Suppressor macrophage (primary cell): ENCODE data around the gene C9.
"Not testable (repeated sequence)": the region's sequence is repeated elsewhere in the genome, so short reads cannot be mapped to it uniquely, and the experiment has no call there.

Source experiments
- DNase-seq, 4 experiments: peaks; one replicate each; pipeline ENCODE4 v3.0.0-alpha.2; 2020 to 2022
- total RNA-seq, 17 experiments: gene quantifications; one replicate each; lab custom pipeline; 2026; ENCODE audit warnings: mixed read lengths in 6 of 17, inconsistent platforms in 3 of 17; lab: John Stamatoyannopoulos, UW

Gene C9
- total RNA-seq = 0.04 to 2.0 (median 0.45) reads per million in 17 experiments

DNA sequence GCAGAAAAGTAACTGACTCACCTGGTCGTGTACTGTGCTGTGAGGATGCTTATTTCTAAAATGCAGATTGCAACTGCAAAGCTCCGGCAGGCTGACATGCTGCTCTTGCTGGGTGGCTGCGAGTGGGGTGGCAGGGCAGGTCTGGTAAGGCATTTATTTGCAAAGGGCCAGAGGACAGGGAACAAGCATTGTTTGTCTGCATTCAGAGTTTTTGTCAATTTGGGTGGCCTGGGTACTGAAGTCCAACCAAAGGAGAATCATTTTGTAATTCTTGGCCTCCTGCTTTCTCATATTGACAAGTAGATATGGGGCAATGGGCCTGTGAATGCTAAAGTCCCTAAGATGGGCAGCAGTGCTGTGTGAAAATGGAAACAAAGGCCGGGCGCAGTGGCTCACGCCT, at the start of gene C9:
TSS of gene C9 (minus strand) at position 129 of the 400 bp plus-strand sequence. CDS start at position 98, 31 bp downstream.
- peak in 1 of 4 experiments; percentile 25 for DNase-seq

DNA sequence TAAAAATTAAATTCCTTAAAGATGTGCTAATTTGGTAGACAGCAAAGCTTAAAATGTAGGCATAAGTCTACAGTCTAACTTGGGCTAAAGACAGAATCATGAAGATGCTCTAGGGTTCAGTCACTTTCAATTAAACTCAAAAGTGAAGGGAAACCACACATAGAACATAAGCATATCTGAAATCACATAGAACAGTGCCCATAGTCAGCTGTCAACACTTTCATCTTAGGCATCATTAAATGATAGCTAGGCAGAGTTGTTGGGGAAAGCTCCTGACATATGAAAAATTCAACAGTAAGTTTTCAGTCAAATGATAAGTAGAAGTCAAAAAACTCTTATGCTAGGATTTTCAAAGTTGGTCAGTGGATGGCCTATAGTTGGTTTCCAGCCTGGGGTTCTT, 49.5 kb upstream of the C9 start:
- DNase-seq = peak in 1 of 4 experiments; percentile 3

DNA sequence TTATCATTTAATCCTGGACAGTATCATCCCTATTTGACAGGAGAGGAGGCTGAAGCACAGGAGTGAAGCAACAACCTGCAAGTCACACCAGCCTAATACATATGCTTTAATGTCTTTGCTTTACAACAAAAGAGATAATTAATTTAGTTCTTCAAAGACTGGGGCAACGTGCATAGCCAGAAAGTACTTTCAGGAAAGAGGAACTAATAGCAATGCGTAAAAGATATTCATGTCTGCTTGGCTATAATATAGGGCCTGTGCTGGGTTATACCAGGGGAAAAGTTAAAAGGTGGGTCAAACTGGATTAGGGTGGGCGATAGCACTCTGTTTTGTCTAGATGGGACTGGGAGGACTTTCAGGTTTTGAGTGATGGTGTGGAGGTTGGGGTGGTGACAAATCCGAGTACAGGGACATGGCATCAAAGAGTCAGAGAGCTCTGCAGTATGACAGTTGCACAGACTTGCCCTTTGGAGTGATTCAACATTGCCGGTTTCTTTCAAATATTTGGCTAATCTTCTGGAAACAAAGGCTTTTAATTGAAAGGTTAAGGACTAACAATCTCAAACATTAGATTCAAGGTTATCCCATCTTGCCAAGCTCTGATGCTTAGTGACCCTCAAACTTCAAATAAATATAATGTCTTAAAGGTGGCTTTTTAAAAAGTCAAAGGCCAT, 48.6 kb upstream of the C9 start:
- DNase-seq = peak in 2 of 4 experiments; percentile 12 to 43

GRCh38 chr5:39411985-39412384, 47.7 kb upstream of the C9 start:
- peak in 2 of 4 experiments; percentile 23 to 37 for DNase-seq

GRCh38 chr5:39411061-39411460, 46.8 kb upstream of the C9 start:
- DNase-seq = peak in 3 of 4 experiments; percentile 23 to 77 (median 76)

DNA sequence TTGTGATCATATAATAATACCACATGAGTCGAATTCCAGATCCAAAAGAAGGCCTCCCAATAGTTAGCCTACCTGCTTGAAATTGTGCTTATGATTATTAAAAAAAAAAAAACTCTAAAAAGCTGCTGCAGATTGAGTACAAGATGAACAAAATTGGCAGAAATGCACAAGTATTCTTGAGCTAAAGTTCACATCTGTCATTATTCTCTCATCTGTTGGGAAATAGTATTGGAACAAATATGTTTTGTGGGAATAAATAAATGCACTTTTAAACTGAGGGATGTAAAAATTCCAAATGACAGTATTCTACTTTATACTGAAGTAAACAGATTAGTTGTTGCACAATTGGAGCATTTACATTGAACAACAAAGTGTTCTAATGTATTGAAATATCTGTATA, 44.7 kb upstream of the C9 start:
- DNase-seq = no peak

GRCh38 chr5:39405083-39405843, 41.0 kb upstream of the C9 start:
- peak in 3 of 4 experiments; percentile 25 to 43 (median 39) for DNase-seq

GRCh38 chr5:39403761-39404160, 39.5 kb upstream of the C9 start:
- DNase-seq = not testable (repeated sequence)

- not testable (repeated sequence) for DNase-seq
These were observed 37.8 kb upstream of the C9 start for GRCh38 chr5:39402140-39402539.

- peak in 2 of 4 experiments; percentile 43 to 63 for DNase-seq
These were observed 36.7 kb upstream of the C9 start for GRCh38 chr5:39400713-39401578.

DNA sequence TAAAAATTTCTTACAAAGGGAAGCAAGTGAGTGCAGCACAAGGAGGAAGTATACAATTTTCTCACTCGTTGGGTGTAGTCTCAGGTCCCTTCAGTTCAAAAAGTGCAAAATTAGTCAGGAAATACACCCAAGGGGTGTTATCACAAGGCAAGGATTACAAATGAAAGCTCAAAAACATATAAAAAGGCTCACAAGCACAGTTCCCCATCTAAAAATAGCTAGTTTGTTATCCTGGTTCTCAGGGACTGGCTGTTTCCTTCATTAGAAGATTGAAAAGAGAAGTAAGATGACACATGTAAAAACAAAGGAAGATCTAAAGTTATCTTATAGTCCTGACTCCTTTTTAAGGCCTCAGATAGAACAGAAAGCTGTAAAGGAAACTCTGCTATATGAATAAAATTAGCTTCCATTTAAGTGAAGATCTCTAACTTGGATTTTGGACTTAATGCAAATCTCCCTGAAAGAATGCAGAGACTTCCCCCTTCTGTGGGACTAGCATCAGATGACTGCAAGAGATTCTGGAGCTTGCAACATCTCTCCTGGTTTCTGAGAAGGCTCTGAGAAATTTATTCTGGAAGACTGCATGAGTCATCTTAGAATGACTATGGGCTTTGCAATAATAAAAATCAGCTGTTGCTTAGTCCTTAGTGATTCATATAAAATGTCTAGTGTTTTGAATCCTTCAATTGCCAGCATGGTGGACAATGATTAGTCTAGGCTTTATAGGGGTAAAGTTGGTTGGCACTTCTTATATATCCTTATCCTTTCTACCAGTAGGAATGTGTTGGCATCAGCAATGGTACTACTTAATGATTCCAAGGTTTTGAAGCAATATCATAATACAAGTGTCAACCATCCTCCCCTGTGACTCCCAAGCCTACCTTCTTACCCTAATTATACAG, 35.1 kb upstream of the C9 start:
- peak; percentile 84 to 97 (median 90) for DNase-seq

GRCh38 chr5:39396843-39397242, 32.5 kb upstream of the C9 start:
- peak in 2 of 4 experiments; percentile 16 to 46 for DNase-seq

- DNase-seq = no peak
These were observed 31.2 kb upstream of the C9 start for GRCh38 chr5:39395521-39395920.

DNA sequence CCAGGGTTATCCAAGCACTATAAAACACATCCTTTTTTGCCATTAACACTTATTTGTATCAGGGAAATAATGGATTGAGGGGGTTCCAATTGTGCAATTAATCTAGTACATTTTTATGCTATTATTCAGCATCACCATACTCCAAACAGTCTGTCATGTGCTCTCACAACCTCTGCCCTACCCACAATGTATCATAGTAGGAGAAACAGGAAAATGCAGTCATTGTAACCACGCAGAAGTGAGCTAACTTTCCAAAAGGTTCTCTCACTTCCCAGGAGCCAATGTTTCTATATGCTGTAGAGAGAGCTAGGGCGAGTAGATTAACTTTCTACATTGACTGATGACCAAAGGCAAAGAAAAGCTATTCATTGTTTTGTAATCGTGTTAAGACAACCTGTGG, 30.7 kb upstream of the C9 start:
- peak; percentile 65 to 86 (median 76) for DNase-seq

DNA sequence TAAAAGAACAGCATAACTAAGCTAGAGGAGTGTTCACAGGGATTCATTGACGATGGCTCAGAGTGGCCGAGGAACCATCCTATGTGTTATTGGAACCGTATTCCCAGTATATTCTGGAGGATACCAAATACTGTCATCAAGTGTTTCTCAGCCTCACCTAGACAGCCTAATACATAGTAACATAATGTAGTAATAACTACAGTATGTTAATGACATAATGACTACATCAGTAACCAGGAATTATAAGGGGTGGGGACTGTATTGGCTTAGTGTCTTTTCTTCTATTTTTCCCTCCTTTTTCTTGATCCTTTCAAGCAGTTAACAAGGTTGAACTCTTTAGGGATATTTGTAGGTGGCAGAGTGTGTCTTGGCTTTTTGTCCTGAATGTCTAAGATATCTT, 26.6 kb upstream of the C9 start:
- no peak for DNase-seq

DNA sequence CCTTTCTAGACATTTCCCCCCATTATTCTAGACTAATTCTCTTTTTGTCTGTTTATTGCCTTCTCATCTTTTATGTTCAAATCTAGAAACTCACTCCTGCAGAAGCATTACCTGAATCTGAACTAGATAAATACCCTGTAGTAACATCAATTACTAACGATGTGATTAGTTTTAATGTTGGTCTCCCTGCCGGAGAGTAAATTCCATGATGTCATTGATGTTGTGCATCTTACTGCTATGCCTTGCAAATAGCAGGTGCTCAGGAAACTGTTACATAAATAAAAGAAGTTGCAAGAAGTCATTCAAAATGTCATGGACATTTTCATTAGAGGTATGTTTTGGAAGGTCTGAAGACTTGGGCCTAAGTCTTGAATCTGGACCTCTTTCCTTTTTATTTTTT, 23.0 kb upstream of the C9 start:
- no peak for DNase-seq

GRCh38 chr5:39384271-39384670, 20.0 kb upstream of the C9 start:
- DNase-seq = no peak

GRCh38 chr5:39381376-39381775, 17.1 kb upstream of the C9 start:
- DNase-seq = no peak

DNA sequence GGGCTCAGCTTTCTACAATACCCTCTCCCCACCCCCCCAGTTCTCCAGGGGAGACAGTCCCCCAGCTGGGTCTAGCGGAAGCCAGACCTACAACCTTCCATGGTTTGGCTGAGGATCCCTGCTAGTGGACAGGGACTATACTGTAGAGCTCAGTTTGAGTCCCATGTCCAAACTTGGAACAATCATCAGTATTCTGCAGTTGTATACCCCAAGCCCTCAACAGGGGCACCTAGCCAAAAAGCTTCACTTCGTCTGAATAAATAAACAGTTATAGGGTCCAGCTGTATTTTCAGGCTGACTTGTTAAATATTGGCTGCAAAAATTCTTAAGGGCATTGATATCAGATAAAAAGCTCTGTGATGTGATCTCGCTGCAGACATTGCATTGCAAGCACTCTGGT, 15.4 kb upstream of the C9 start:
- DNase-seq = no peak

GRCh38 chr5:39377613-39378012, 13.3 kb upstream of the C9 start:
- no peak for DNase-seq

DNA sequence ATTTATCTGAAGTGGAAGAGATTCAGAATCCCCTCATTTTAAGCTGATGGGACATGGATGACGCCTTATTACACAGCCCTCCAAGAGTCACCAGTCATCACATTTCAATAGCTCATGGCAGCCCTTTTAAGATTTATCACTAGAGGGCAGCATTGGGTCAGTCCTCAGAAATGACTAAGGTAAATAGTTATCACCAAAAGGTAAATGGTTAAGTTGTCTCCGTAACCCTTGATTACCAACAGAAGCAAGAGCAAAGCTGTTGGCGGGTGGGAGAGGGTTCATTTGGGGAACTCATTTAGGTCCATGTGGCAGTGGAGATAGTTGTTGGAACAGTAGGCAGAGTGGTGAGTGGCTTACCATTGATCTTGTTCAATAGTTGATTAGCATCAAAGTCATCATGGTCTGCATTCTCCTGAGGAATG, 12.0 kb upstream of the C9 start:
- peak; percentile 60 to 71 (median 65) for DNase-seq

- DNase-seq = peak in 1 of 4 experiments; percentile 0
These were observed 9.5 kb upstream of the C9 start for GRCh38 chr5:39373791-39374190.
